IPS-18a (cell line): ENCODE measurements around the gene TINAGL1.

Experiments
- H3K27ac ChIP-seq: one replicate; pipeline ENCODE4 v1.5.1; 2013; ENCODE audit warnings: low read length
- H3K27me3 ChIP-seq: one replicate; pipeline ENCODE4 v1.6.1; 2013; ENCODE audit warnings: mild to moderate bottlenecking, low read length; ENCODE audit not compliant: control insufficient read depth, insufficient read depth
- H3K36me3 ChIP-seq: one replicate; pipeline ENCODE4 v1.6.1; 2013; ENCODE audit warnings: low read depth, low read length; ENCODE audit not compliant: control insufficient read depth
- H3K4me1 ChIP-seq: one replicate; pipeline ENCODE4 v1.6.1; 2013; ENCODE audit warnings: low read depth, low read length; ENCODE audit not compliant: control insufficient read depth
- H3K4me3 ChIP-seq: one replicate; pipeline ENCODE4 v1.5.1; 2013; ENCODE audit warnings: low read length
- H3K9ac ChIP-seq: one replicate; pipeline ENCODE4 v1.6.1; 2013; ENCODE audit warnings: mild to moderate bottlenecking, low read length, moderate library complexity
- H3K9me3 ChIP-seq: one replicate; pipeline ENCODE4 v1.6.1; 2013; ENCODE audit warnings: low read depth, low read length; ENCODE audit not compliant: control insufficient read depth

TINAGL1 gene

GRCh38 chr1:31576201-31576669 lies at the start of gene TINAGL1:
Gene TINAGL1, plus strand, starts transcription at chr1:31576515. Its CDS starts 634 bp downstream, at chr1:31577149.
- no peak within 1 kb of the TSS for H3K9ac ChIP-seq
- peaks cover 4% of the 10 kb centered on the region for H3K27me3 ChIP-seq
- no peak within 1 kb of the TSS for H3K27ac ChIP-seq
- no peaks in the 10 kb centered on the region for H3K36me3 ChIP-seq
- H3K4me1 ChIP-seq, result peaks cover 31% of the 10 kb centered on the region
- no peaks in the 10 kb centered on the region for H3K9me3 ChIP-seq
- peak within 1 kb of the TSS; percentile 25 for H3K4me3 ChIP-seq

GRCh38 chr1:31529999-31530684 lies 46.2 kb upstream of the TINAGL1 start:
- Histone ChIP-seq H3K9me3 (no peaks in the 10 kb centered on the region), H3K4me1 (no peaks in the 10 kb centered on the region), H3K4me3 (no peak overlapping the region), H3K9ac (no peak overlapping the region), H3K27ac (no peak overlapping the region), H3K27me3 (no peaks in the 10 kb centered on the region), H3K36me3 (no peaks in the 10 kb centered on the region)

- Histone ChIP-seq H3K9ac (no peak overlapping the region), H3K4me3 (no peak overlapping the region), H3K36me3 (no peaks in the 10 kb centered on the region), H3K27me3 (no peaks in the 10 kb centered on the region), H3K4me1 (no peaks in the 10 kb centered on the region), H3K27ac (no peak overlapping the region), H3K9me3 (no peaks in the 10 kb centered on the region)
These were observed 44.9 kb upstream of the TINAGL1 start for GRCh38 chr1:31531177-31531999.

- Histone ChIP-seq H3K9me3 (no peaks in the 10 kb centered on the region), H3K36me3 (no peaks in the 10 kb centered on the region), H3K27ac (no peak overlapping the region), H3K27me3 (no peaks in the 10 kb centered on the region), H3K4me3 (no peak overlapping the region), H3K9ac (no peak overlapping the region), H3K4me1 (no peaks in the 10 kb centered on the region)
These were observed 44.1 kb upstream of the TINAGL1 start for GRCh38 chr1:31532173-31532572.

GRCh38 chr1:31535561-31535960 lies 40.8 kb upstream of the TINAGL1 start:
- no peak overlapping the region for H3K9ac ChIP-seq
- no peaks in the 10 kb centered on the region for H3K4me1 ChIP-seq
- no peaks in the 10 kb centered on the region for H3K36me3 ChIP-seq
- no peaks in the 10 kb centered on the region for H3K27me3 ChIP-seq
- H3K9me3 ChIP-seq, result no peaks in the 10 kb centered on the region
- no peak overlapping the region for H3K27ac ChIP-seq
- H3K4me3 ChIP-seq, result no peak overlapping the region

- H3K4me3 ChIP-seq, result no peak overlapping the region
- H3K27ac ChIP-seq, result no peak overlapping the region
- no peaks in the 10 kb centered on the region for H3K4me1 ChIP-seq
- no peaks in the 10 kb centered on the region for H3K27me3 ChIP-seq
- H3K36me3 ChIP-seq, result no peaks in the 10 kb centered on the region
- peaks cover 5% of the 10 kb centered on the region for H3K9me3 ChIP-seq
- H3K9ac ChIP-seq, result no peak overlapping the region
These were observed 37.0 kb upstream of the TINAGL1 start for GRCh38 chr1:31539329-31539728.

GRCh38 chr1:31541194-31541593 lies 35.1 kb upstream of the TINAGL1 start:
- no peaks in the 10 kb centered on the region for H3K4me1 ChIP-seq
- H3K4me3 ChIP-seq, result no peak overlapping the region
- peaks cover 5% of the 10 kb centered on the region for H3K9me3 ChIP-seq
- H3K9ac ChIP-seq, result no peak overlapping the region
- H3K27me3 ChIP-seq, result no peaks in the 10 kb centered on the region
- no peak overlapping the region for H3K27ac ChIP-seq
- no peaks in the 10 kb centered on the region for H3K36me3 ChIP-seq

- Histone ChIP-seq H3K27me3 (no peaks in the 10 kb centered on the region), H3K4me3 (no peak overlapping the region), H3K36me3 (no peaks in the 10 kb centered on the region), H3K9me3 (peaks cover 5% of the 10 kb centered on the region), H3K9ac (no peak overlapping the region), H3K4me1 (peaks cover 3% of the 10 kb centered on the region), H3K27ac (no peak overlapping the region)
These were observed 30.3 kb upstream of the TINAGL1 start for GRCh38 chr1:31545927-31546540.

- no peaks in the 10 kb centered on the region for H3K27me3 ChIP-seq
- peak overlapping the region; percentile 71 for H3K4me3 ChIP-seq
- H3K27ac ChIP-seq, result no peak overlapping the region
- H3K4me1 ChIP-seq, result peaks cover 3% of the 10 kb centered on the region
- no peaks in the 10 kb centered on the region for H3K36me3 ChIP-seq
- H3K9ac ChIP-seq, result no peak overlapping the region
- H3K9me3 ChIP-seq, result no peaks in the 10 kb centered on the region
These were observed 27.8 kb upstream of the TINAGL1 start for GRCh38 chr1:31548534-31548906.

- H3K9me3 ChIP-seq, result no peaks in the 10 kb centered on the region
- H3K36me3 ChIP-seq, result no peaks in the 10 kb centered on the region
- no peak overlapping the region for H3K27ac ChIP-seq
- H3K9ac ChIP-seq, result peak overlapping the region; percentile 36
- peaks cover 3% of the 10 kb centered on the region for H3K4me1 ChIP-seq
- H3K27me3 ChIP-seq, result no peaks in the 10 kb centered on the region
- H3K4me3 ChIP-seq, result peak overlapping the region; percentile 71
These were observed 27.2 kb upstream of the TINAGL1 start for GRCh38 chr1:31548907-31549808.
